ENCODE measurements around the gene ABHD16B.

DNA sequence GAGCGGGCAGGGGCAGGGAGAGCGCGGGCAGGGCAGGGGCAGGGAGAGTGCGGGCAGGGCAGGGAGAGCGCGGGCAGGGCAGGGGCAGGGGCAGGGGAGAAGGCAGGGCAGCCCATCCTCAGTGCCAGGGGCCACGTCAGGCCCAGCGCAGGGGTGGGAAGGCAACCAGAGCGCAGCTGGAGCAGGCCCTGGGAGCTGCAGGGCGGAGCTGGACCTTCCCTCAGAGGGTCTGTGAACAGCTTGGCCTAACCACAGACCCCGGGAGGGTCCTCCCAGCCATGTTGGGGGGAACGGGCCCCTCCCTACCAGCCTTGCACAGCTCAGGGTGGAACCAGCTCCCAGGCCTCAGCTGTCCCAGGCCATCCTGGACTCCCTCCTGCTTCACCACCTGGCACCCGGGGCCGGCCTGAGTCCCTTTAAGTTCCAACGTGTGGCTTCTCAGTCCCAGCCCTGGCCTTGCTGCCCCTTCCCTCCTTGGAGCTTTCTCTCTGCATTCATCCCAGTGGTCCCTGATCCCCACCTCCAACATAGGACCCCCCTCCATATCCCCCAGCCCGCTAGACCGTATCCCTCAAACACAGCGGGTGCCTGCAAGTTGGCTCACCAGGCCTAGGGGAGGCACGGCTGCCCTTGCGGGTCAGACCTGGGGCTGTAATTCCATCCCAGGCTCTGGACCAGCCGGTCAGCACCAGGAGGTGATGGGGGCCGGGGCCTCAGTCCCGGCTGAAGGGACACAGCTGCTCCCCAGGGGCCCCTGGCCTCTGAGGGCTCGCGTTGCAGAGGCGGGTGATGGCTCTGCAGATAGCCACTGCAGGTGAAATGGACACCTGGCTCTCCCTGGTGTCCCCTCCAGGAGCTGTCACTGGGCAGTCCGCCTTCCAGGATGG, 24.6 kb upstream of the ABHD16B start:
- TF ChIP-seq FOXM1 (IDR thresholded peaks at IDR 0.05; ENCODE audit: borderline replicate concordance): no peak
- TF ChIP-seq PKNOX1 (IDR thresholded peaks at IDR 0.05): no peak
- TF ChIP-seq NFRKB (IDR thresholded peaks at IDR 0.05): no peak
- no peak for TF ChIP-seq FOXA1 (IDR thresholded peaks at IDR 0.05)
- no peak for TF ChIP-seq ZNF384 (IDR thresholded peaks at IDR 0.05)
- no peak for TF ChIP-seq FOXK2 (IDR thresholded peaks at IDR 0.05)
- no peak for TF ChIP-seq SP1 (IDR thresholded peaks at IDR 0.05)
- TF ChIP-seq LEF1 (IDR thresholded peaks at IDR 0.05; ENCODE audit: borderline replicate concordance): no peak
- TF ChIP-seq ARNT (IDR thresholded peaks at IDR 0.05): no peak
- no peak for TF ChIP-seq SUZ12 (IDR thresholded peaks at IDR 0.05)
- TF ChIP-seq BHLHE40 (IDR thresholded peaks at IDR 0.05; ENCODE audit: borderline replicate concordance): no peak
- no peak for TF ChIP-seq TARDBP (IDR thresholded peaks at IDR 0.05)
- no peak for TF ChIP-seq L3MBTL2 (conservative IDR thresholded peaks at IDR 0.05)
- TF ChIP-seq ELF4 (IDR thresholded peaks at IDR 0.05): no peak
